HL-60 (cell line): ENCODE results near the gene LRBA.

Source experiments
- DNase-seq, 2 experiments: peaks; one replicate each; pipeline ENCODE4 v3.0.0-alpha.2; 2010 to 2020; ENCODE audit warnings: low read depth in 1 of 2, low spot score in 1 of 2
- H3K27ac ChIP-seq: fragments of 250-450 bp; sonication (Bioruptor Pico); replicated peaks from 2 replicates; pipeline ENCODE4 v1.5.1; 2020; ENCODE audit warnings: mild to moderate bottlenecking, moderate library complexity
- H3K27me3 ChIP-seq: fragments of 250-450 bp; sonication (Bioruptor Pico); 2 replicates; pipeline ENCODE4 v1.5.1; 2021; ENCODE audit warnings: mild to moderate bottlenecking, moderate library complexity; ENCODE audit not compliant: insufficient read depth, poor library complexity, severe bottlenecking
- H3K4me3 ChIP-seq: replicated peaks from 2 replicates; pipeline ENCODE4 v1.5.1; 2011; ENCODE audit warnings: mild to moderate bottlenecking, control low read depth, low read length; ENCODE audit not compliant: insufficient read depth
- CTCF ChIP-seq: IDR thresholded peaks from one replicate; pipeline ENCODE4 v1.5.1; 2011; ENCODE audit warnings: low read length, control low read depth, inconsistent platforms; ENCODE audit not compliant: insufficient read depth
- GABPA ChIP-seq: IDR thresholded peaks from 2 replicates; pipeline ENCODE4 v1.6.1; 2012; ENCODE audit warnings: low read depth
- POLR2AphosphoS5 ChIP-seq: IDR thresholded peaks from 2 replicates; pipeline ENCODE4 v1.6.1; 2012; ENCODE audit warnings: low read depth
- REST ChIP-seq: IDR thresholded peaks from 2 replicates; pipeline ENCODE4 v1.6.1; 2012; ENCODE audit warnings: low read depth; ENCODE audit not compliant: insufficient replicate concordance
- SPI1 ChIP-seq: IDR thresholded peaks from 2 replicates; pipeline ENCODE4 v1.6.1; 2012; ENCODE audit warnings: low read depth, mild to moderate bottlenecking, borderline replicate concordance

The LRBA gene

GRCh38 chr4:150647008-150647407, 368.1 kb downstream of the LRBA start:
- Histone ChIP-seq H3K27ac (no peak overlapping the region), H3K27me3 (no peaks in the 10 kb centered on the region), H3K4me3 (no peak overlapping the region)
- TF ChIP-seq SPI1: no peak
- no peak for TF ChIP-seq CTCF
- no peak for TF ChIP-seq POLR2AphosphoS5
- TF ChIP-seq REST: no peak
- no peak for TF ChIP-seq GABPA
- no peak for DNase-seq

GRCh38 chr4:150641612-150642011, 373.5 kb downstream of the LRBA start:
- TF ChIP-seq CTCF (no peak), POLR2AphosphoS5 (no peak), REST (no peak), GABPA (no peak)
- Histone ChIP-seq H3K27ac (no peak overlapping the region), H3K27me3 (no peaks in the 10 kb centered on the region), H3K4me3 (no peak overlapping the region)
- no peak for DNase-seq

GRCh38 chr4:150632639-150633038, 382.4 kb downstream of the LRBA start:
- H3K4me3 ChIP-seq: no peak overlapping the region
- no peak overlapping the region for H3K27ac ChIP-seq
- no peak for DNase-seq
- no peaks in the 10 kb centered on the region for H3K27me3 ChIP-seq
- TF ChIP-seq REST: no peak
- no peak for TF ChIP-seq SPI1
- TF ChIP-seq GABPA: no peak
- no peak for TF ChIP-seq POLR2AphosphoS5
- TF ChIP-seq CTCF: no peak
